Measurements from ENCODE around the gene FHAD1. TPM values are rescaled to one million over a fixed set of nuclear protein-coding genes. Genes with fewer than 3 reads are reported as not detected.

Gene FHAD1
- total and polyA plus RNA-seq, 2 donors (not counting 3 experiments of a cell fraction or from before 2014, with no cell fraction given) = 0.04 to 0.69 TPM

DNA sequence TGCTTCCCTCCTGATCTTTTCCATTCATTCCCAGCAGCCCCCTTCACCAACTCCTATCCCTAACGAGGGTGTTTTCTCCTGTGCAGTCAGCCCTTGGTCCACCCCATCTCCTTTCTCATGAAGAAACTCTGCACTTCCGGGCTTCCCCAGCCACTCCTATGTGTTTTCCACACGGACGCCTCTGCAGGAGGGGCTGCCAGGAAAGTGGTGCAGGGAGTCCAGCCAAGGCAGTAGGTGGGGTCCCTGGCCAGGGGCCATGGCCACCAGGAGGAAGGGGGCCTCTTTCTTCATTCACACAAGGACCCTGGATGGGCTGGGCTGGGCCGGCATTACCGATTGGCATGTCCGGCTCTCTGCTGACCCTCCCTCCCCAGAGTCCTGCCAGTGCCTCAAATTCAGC lies 89.8 kb downstream of the FHAD1 start:
- H2AFZ ChIP-seq (ENCODE audit: low read depth, low read length) = peak overlapping the region; percentile 78
- dilution Hi-C loops (cut with MboI; ENCODE audit: extremely low pct_ligation_motif_present, low sequenced_read_pairs) = no loop called here
- H3K4me3 ChIP-seq (replicated peaks in 1 of 3; ENCODE audit: insufficient read depth in 1 of 3, low read depth in 1 of 3, low read length in 3 of 3) = no peak overlapping the region
- H3K4me1 ChIP-seq (ENCODE audit: control insufficient read depth, extremely low read depth, insufficient read depth, low read length) = peaks cover 37% of the 10 kb centered on the region
- no peaks in the 10 kb centered on the region for H3K9me1 ChIP-seq (replicated peaks; ENCODE audit: control insufficient read depth, extremely low read depth, insufficient read depth, low read length)
- POLR2A ChIA-PET = interaction anchor here (0.6 to 1.6 kb wide), 2 partner anchors 13 to 70 kb away, joined by 3 to 9 read pairs; no protein-coding TSS in a partner anchor
- TF ChIP-seq, protein P1, sequence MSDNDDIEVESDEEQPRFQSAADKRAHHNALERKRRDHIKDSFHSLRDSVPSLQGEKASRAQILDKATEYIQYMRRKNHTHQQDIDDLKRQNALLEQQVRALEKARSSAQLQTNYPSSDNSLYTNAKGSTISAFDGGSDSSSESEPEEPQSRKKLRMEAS (IDR thresholded peaks at IDR 0.05; ENCODE audit: insufficient read depth, insufficient read length) = no peak
- no peak for TF ChIP-seq EZH2 (IDR thresholded peaks at IDR 0.05; ENCODE audit: borderline replicate concordance, low read depth, low read length, severe bottlenecking)
- no peak for TF ChIP-seq GATA2 (IDR thresholded peaks at IDR 0.05; ENCODE audit: insufficient read depth, insufficient read length, low read depth, low read length)
- TF ChIP-seq POLR2A (IDR thresholded peaks at IDR 0.05; ENCODE audit: low read depth, low read length) = no peak
- no peak for TF ChIP-seq FOS (IDR thresholded peaks at IDR 0.05; ENCODE audit: borderline replicate concordance, insufficient read depth, low read length)
- TF ChIP-seq POLR2AphosphoS5 (IDR thresholded peaks at IDR 0.05; ENCODE audit: insufficient read depth, low read depth, low read length) = no peak
- no peak for TF ChIP-seq CTCF (IDR thresholded peaks at IDR 0.05; ENCODE audit: extremely low read depth in 1 of 2, insufficient read depth in 1 of 2, low read depth in 1 of 2, low read length in 2 of 2)
- no peak for TF ChIP-seq JUN (IDR thresholded peaks at IDR 0.05; ENCODE audit: borderline replicate concordance, insufficient read depth, insufficient read length, low read depth)
- no peak for TF ChIP-seq MYC (IDR thresholded peaks at IDR 0.05; ENCODE audit: low read depth, low read length)
- H4K20me1 ChIP-seq (replicated peaks; ENCODE audit: control insufficient read depth, extremely low read depth, insufficient read depth, low read length) = no peaks in the 10 kb centered on the region
- no TSS peak for BruUV-seq (replicated peaks)
- CTCF ChIA-PET = interaction anchor here (0.8 to 3.7 kb wide), 5 partner anchors 8 to 81 kb away, joined by 3 to 37 read pairs (median 5); partner anchors contain the start of gene EFHD2
- no peaks in the 10 kb centered on the region for H3K36me3 ChIP-seq (ENCODE audit: control insufficient read depth in 2 of 2, extremely low read depth in 1 of 2, insufficient read depth in 2 of 2, low read length in 2 of 2)
- no peaks in the 10 kb centered on the region for H3K27me3 ChIP-seq (ENCODE audit: control insufficient read depth in 2 of 2, insufficient read depth in 2 of 2, low read length in 2 of 2)
- FAIRE-seq = peak; percentile 89
- H3K9me3 ChIP-seq (replicated peaks; ENCODE audit: control insufficient read depth, insufficient read depth, low read length) = no peaks in the 10 kb centered on the region
- no peaks in the 10 kb centered on the region for H3K79me2 ChIP-seq (ENCODE audit: control insufficient read depth, insufficient read depth, low read length)
- peak overlapping the region; percentile 55 for H3K4me2 ChIP-seq (ENCODE audit: insufficient read depth, low read length)
- no peak for DNase-seq (ENCODE audit: low read depth, low spot score)
- H3K9ac ChIP-seq (replicated peaks; ENCODE audit: extremely low read depth, insufficient read depth, low read length) = peak overlapping the region; percentile 60
- intact Hi-C loops (cut with micrococcal nuclease) = loop anchor here (1.0 kb wide), 4 partner anchors 8 to 187 kb away; partner anchors contain the start of genes CASP9 and EFHD2
- H3K27ac ChIP-seq (ENCODE audit: insufficient read depth, low read depth, low read length) = peak overlapping the region; percentile 89

Data from endothelial cell of umbilical vein (primary cell).